ENCODE data around the gene SLC9B2.

Gene SLC9B2

GRCh38 chr4:103079621-103080020 lies 3.1 kb upstream of the SLC9B2 start:
- DNase-seq, result no peak

- peak in 57 of 58 donors; percentile 25 to 84 (median 62) for DNase-seq
Measured at GRCh38 chr4:103075894-103076746, 441 bp downstream of the SLC9B2 start.

GRCh38 chr4:103075435-103075893 lies 1.1 kb downstream of the SLC9B2 start:
- peak in 1 of 58 donors; percentile 14 for DNase-seq

DNA sequence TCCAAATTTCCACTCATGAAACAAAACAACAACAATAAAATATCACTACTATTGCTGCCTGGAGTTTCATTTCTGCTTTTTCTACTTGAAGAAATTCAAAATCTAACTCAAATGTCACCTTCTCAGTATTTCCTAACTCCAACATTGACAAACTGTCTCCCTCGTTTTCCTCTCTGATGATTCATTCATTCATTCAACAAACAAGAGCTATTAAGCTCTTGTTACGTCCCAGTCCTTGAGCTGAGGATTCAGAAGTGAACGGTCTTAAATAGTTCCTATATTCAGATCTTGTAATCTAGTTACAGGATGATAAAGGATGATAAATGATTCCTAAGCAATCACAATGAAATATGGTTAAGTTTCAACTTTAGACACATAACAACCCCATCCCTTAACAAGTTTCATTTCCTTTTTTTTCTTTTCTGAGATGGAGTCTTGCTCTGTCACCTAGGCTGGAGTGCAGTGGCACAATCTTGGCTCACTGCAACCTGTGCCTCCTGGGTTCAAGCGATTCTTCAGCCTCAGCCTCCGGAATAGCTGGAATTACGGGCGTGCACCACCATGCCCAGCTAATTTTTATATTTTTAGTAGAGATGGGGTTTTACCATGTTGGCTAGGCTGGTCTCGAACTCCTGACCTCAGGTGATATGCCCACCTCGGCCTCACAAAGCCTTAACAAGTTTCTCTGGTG lies 1.7 kb downstream of the SLC9B2 start:
- no peak for DNase-seq

- no peak for DNase-seq
Measured at GRCh38 chr4:103073792-103074438, 2.6 kb downstream of the SLC9B2 start.

- DNase-seq, result no peak
Measured at GRCh38 chr4:103067841-103068547, 8.6 kb downstream of the SLC9B2 start.

- no peak for DNase-seq
Measured at GRCh38 chr4:103060453-103061148, 16.0 kb downstream of the SLC9B2 start.

DNA sequence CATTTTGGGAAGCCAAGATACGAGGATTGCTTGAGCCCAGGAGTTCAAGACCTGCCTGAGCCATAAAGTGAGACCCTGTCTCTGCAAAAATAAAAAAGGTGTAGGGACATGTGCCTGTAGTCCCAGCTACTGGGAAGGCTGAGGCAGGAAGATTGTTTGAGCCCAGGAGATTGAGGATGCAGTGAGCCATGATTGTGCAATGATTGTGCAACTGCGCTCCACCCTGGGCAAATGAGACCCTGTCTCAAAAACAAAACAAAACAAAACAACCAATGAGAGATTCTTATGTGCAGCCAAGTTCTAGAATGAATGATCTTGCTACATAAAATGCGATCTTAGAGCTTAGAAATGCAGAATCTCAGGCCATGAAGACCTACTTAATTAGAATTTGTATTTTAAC lies 22.5 kb downstream of the SLC9B2 start:
- DNase-seq, result no peak

- DNase-seq, result no peak
Measured at GRCh38 chr4:103052779-103053178, 23.8 kb downstream of the SLC9B2 start.

GRCh38 chr4:103052145-103052544 lies 24.4 kb downstream of the SLC9B2 start:
- DNase-seq, result no peak

DNA sequence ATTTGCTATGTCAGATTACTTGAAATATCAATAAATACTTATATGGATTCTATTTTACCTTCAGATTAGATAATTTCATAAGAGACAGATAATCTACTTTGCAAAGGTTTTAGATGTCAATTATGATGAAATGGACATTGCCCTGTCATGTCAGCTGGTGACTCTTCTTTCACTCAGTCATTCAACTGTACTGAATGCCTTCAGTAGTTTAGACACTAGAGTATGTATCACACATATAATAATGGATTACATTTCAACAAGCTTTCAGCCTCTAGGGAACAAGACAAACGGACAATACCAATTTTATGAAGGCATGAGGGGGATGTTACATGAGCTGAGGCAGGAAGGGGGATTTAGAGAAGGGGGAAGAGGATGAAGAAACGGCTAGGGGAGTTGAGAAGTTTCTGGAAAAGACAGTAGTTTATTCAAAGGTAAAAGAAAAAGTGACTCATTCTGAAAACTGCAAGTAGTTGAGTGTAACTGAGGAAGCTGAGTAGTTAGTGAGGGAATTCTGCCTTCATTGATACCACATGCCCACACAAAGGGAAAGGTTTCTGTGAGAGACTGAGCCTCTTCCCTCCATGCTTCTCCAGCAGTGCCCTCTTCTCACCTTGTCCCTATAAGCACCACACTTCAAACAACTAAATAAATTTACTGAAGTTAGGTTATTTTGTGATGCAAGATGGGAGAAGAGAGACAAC lies 25.7 kb downstream of the SLC9B2 start:
- DNase-seq, result no peak

DNA sequence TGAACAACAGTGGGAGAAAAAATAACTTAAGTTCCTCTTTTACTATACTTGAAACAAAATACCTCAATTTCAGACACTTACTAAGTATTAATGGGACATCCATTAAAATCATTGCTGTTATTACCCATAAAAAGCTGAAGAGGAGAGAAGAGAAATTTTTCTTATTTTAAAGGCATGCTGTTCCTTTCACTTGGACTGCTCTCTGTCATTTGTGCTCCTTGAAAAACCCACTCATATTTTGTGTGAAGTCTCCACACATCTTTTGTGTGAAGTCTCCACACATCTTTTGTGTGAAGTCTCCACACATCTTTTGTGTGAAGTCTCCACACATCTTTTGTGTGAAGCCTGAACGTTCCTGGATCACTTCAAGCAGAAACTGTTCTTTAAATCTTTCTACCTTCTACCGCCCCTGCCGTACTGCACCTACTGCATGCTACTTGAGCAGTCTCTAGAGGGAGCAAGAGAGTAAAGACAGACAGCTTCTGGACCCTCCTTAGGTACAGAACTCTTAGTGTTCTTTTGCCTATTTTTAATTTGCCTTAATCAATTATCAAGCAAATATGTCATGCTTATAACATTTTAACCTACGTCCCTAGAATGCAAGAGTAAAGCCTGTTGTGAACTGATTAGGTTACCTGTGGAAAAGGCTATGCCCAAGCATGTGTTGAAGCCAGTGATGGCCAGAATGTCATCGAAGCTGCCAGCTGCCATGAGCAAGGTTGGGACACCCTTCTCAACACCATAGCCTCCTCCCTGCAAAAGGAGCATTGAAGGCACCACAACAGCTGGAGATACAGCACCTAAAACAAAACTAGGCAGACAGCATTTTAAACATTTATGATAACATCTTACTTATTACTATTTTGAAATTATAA lies 29.9 kb downstream of the SLC9B2 start:
- DNase-seq, result peak in 3 of 58 donors; percentile 0 to 6 (median 1)

GRCh38 chr4:103044183-103044582 lies 32.4 kb downstream of the SLC9B2 start:
- DNase-seq, result no peak

GRCh38 chr4:103036169-103036568 lies 40.4 kb downstream of the SLC9B2 start:
- no peak for DNase-seq

DNA sequence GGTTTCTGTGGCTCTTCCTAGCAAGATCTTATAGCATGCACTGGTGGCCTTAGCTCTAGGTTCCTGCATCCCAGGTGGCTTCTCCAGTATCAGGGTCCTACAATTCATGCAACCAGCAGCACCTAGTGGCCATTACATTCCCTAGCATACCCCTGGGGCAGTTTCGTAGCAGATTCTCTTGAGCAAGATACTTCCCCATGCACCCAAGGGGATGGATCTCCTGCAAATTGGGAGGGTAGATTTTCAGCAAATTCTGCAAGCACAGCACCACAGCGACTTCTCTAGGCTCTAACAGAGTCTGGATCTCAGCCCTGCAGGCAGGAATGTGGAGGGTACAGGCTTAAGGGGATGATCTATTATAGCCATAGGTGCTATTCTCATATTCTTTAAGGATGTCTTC lies 44.0 kb downstream of the SLC9B2 start:
- no peak for DNase-seq

GRCh38 chr4:103030791-103031190 lies 45.8 kb downstream of the SLC9B2 start:
- DNase-seq, result no peak

DNA sequence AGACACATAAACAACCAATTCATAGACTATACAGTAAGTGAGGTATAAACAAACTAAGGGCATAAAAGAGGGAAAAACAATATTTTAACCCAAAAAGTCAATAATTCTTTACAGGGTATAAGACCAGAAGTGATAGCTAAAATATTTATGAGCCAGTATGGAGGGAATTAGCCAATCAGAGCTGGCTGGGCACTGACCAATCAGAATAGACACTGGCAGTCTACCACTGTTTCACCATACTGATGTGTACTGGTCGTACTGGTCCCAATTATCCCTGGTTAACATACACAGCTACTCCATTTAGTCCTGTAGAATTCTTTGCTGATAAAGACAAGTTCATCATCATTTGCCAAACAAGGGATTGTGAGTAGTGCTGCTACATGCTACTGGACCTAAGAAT lies 47.3 kb downstream of the SLC9B2 start:
- no peak for DNase-seq

DNA sequence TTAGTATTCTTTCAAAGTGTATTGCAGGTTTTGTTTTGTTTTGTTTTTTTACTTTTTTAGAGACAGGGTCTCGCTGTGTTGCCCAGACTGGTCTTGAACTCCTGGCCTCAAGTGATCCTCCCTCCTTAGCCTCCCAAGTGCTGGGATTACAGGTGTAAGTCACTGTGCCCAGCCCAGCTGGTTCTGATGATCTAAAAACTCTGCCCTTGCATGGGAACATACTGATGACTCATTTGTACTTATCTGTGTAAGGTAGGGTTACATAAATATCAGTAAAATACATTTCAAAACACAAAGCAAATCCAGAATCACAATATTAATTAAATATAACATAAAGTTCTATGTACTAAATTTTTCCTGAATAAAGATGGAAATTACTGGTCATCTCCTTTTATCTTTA lies 49.7 kb downstream of the SLC9B2 start:
- no peak for DNase-seq

GRCh38 chr4:103024996-103025395 lies 51.6 kb downstream of the SLC9B2 start:
- DNase-seq, result no peak
